Uterus (tissue), 4 donors: ENCODE data around the gene BCAT1. TPM values are rescaled to one million over a fixed set of nuclear protein-coding genes. Genes with fewer than 3 reads are reported as not detected.

Source experiments
- DNase-seq, 2 donors: peaks; one replicate each; pipeline ENCODE4 v3.0.0-alpha.2; 2019 to 2020
- H3K27ac ChIP-seq, 2 donors: fragments of 200-600 bp; sonication (generic); 1 replicate in 1 of 2; 2 replicates in 1 of 2; pipeline ENCODE4 v1.5.1; 2016 to 2018
- H3K27me3 ChIP-seq, 2 donors: fragments of 200-600 bp; sonication (generic); one replicate each; pipeline ENCODE4 v1.5.1; 2018 to 2019; ENCODE audit warnings: control low read depth in 1 of 2
- H3K36me3 ChIP-seq, 2 donors: fragments of 200-600 bp; sonication (generic); one replicate each; pipeline ENCODE4 v1.5.1; 2019; ENCODE audit warnings: control low read depth in 1 of 2
- H3K4me1 ChIP-seq, 2 donors: fragments of 200-600 bp; sonication (generic); one replicate each; pipeline ENCODE4 v1.5.1; 2018 to 2019; ENCODE audit warnings: control low read depth in 1 of 2
- H3K4me3 ChIP-seq, 2 donors: fragments of 200-600 bp; sonication (generic); 1 replicate in 1 of 2; 2 replicates in 1 of 2; pipeline ENCODE4 v1.5.1; 2018 to 2019; ENCODE audit warnings: mild to moderate bottlenecking in 1 of 2
- H3K9me3 ChIP-seq, 2 donors: fragments of 200-600 bp; sonication (generic); one replicate each; pipeline ENCODE4 v1.5.1; 2019; ENCODE audit warnings: control low read depth in 1 of 2
- POLR2A ChIP-seq, 2 donors: fragments of 450-650 bp; IDR thresholded peaks; one replicate each; pipeline ENCODE4 v1.6.1; 2016; ENCODE audit warnings: antibody characterized with exemption in 2 of 2, mild to moderate bottlenecking in 1 of 2, moderate library complexity in 1 of 2
- intact Hi-C: fragments of 100-400 bp; cut with DNase I; formaldehyde crosslinking; loops from one replicate; pipeline ENCODE4 v1.15.1; 2023; ENCODE audit warnings: low total_unique reads
- total RNA-seq, 4 donors: library from RNA; depleted of rRNA in 3 of 4; stranded (reverse); fragments of >200 nt in 3 of 4; gene quantifications; one replicate each; pipeline versions ENCODE4 v1.1.0 to v1.2.4, GENCODE V29; 2014 to 2023
- TF ChIP-seq, protein P1 (sequence below), 4 experiments: fragments of 200-600 bp in 2 of 4; fragments of 450-650 bp in 2 of 4; sonication (generic) in 2 of 4; IDR thresholded peaks; one replicate each; pipeline ENCODE4 v1.5.1; 2016 to 2019; ENCODE audit warnings: antibody characterized with exemption in 4 of 4, mild to moderate bottlenecking in 2 of 4, moderate library complexity in 1 of 4
- donor health status: DM: yes; HTN: yes; CAD: no.

The BCAT1 gene
- total RNA-seq, 4 donors from 2014 or later, result 23.6 to 221 (median 59.7) TPM

- no peak for DNase-seq
- Histone ChIP-seq H3K4me1 (no peaks in the 10 kb centered on the region), H3K36me3 (no peaks in the 10 kb centered on the region), H3K27ac (no peak overlapping the region), H3K9me3 (no peaks in the 10 kb centered on the region), H3K27me3 (no peaks in the 10 kb centered on the region), H3K4me3 (no peak overlapping the region)
- TF ChIP-seq, protein P1, sequence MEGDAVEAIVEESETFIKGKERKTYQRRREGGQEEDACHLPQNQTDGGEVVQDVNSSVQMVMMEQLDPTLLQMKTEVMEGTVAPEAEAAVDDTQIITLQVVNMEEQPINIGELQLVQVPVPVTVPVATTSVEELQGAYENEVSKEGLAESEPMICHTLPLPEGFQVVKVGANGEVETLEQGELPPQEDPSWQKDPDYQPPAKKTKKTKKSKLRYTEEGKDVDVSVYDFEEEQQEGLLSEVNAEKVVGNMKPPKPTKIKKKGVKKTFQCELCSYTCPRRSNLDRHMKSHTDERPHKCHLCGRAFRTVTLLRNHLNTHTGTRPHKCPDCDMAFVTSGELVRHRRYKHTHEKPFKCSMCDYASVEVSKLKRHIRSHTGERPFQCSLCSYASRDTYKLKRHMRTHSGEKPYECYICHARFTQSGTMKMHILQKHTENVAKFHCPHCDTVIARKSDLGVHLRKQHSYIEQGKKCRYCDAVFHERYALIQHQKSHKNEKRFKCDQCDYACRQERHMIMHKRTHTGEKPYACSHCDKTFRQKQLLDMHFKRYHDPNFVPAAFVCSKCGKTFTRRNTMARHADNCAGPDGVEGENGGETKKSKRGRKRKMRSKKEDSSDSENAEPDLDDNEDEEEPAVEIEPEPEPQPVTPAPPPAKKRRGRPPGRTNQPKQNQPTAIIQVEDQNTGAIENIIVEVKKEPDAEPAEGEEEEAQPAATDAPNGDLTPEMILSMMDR (IDR thresholded peaks at IDR 0.05), result no peak
- no peak for TF ChIP-seq POLR2A (IDR thresholded peaks at IDR 0.05)
- intact Hi-C loops, result no loop called here
These were observed 44.9 kb upstream of the BCAT1 start for GRCh38 chr12:24993793-24994192.

- intact Hi-C loops, result no loop called here
- Histone ChIP-seq H3K36me3 (no peaks in the 10 kb centered on the region), H3K9me3 (no peaks in the 10 kb centered on the region), H3K4me1 (no peaks in the 10 kb centered on the region), H3K27me3 (no peaks in the 10 kb centered on the region), H3K4me3 (no peak overlapping the region), H3K27ac (no peak overlapping the region)
- DNase-seq, result no peak
- no peak for TF ChIP-seq POLR2A (IDR thresholded peaks at IDR 0.05)
- TF ChIP-seq, protein P1 (IDR thresholded peaks at IDR 0.05), result peak; percentile 47 to 71 (median 70)
These were observed 42.5 kb upstream of the BCAT1 start for GRCh38 chr12:24991209-24992049.

GRCh38 chr12:24989216-24989615, 40.3 kb upstream of the BCAT1 start:
- no peak for DNase-seq
- Histone ChIP-seq H3K36me3 (no peaks in the 10 kb centered on the region), H3K4me3 (no peak overlapping the region), H3K9me3 (no peaks in the 10 kb centered on the region), H3K27ac (no peak overlapping the region), H3K4me1 (no peaks in the 10 kb centered on the region), H3K27me3 (no peaks in the 10 kb centered on the region)
- no peak for TF ChIP-seq POLR2A (IDR thresholded peaks at IDR 0.05)
- TF ChIP-seq, protein P1 (IDR thresholded peaks at IDR 0.05), result no peak
- intact Hi-C loops, result no loop called here

DNA sequence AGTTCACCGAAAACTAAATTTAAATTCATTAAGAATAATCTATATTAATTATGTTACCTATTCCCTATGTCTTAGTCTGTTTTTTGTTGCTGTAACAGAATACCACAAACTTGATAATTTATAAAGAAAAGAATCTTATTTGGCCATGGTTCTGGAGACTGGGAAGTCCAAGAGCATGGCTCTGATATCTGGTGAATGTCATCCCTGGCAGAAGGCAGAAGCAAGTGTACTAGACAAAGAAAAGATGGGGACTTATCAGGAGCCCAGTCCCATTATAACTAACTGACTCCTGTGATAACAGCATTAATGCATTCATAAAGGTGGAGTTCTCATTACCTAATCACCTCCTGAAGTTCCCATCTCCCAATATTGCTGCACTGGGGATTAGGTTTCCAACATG, 33.3 kb upstream of the BCAT1 start:
- no peaks in the 10 kb centered on the region for H3K27me3 ChIP-seq
- intact Hi-C loops, result no loop called here
- H3K4me1 ChIP-seq, result no peaks in the 10 kb centered on the region
- no peaks in the 10 kb centered on the region for H3K36me3 ChIP-seq
- no peak overlapping the region for H3K27ac ChIP-seq
- no peaks in the 10 kb centered on the region for H3K9me3 ChIP-seq
- TF ChIP-seq, protein P1 (IDR thresholded peaks at IDR 0.05), result no peak
- no peak for TF ChIP-seq POLR2A (IDR thresholded peaks at IDR 0.05)
- no peak for DNase-seq
- H3K4me3 ChIP-seq, result no peak overlapping the region

- no peak for DNase-seq
These were observed 31.3 kb upstream of the BCAT1 start for GRCh38 chr12:24979976-24980730.

More at GRCh38 chr12:24979976-24980730, 31.3 kb upstream of the BCAT1 start:
- H3K27me3 ChIP-seq, result no peaks in the 10 kb centered on the region
- H3K4me1 ChIP-seq, result no peaks in the 10 kb centered on the region
- no peak overlapping the region for H3K27ac ChIP-seq
- intact Hi-C loops, result no loop called here
- no peak for TF ChIP-seq POLR2A (IDR thresholded peaks at IDR 0.05)
- TF ChIP-seq, protein P1 (IDR thresholded peaks at IDR 0.05), result no peak
- H3K9me3 ChIP-seq, result no peaks in the 10 kb centered on the region
- no peaks in the 10 kb centered on the region for H3K36me3 ChIP-seq
- no peak overlapping the region for H3K4me3 ChIP-seq
